ENCODE data around the gene CYBC1. TPM values are rescaled to one million over a fixed set of nuclear protein-coding genes. Genes with fewer than 3 reads are reported as not detected.

CYBC1 gene
- total and polyA plus RNA-seq, 2 of the 4 experiments (the other 2 are of a cell fraction): 75.1 to 76.7 TPM

GRCh38 chr17:82491196-82491530 lies 40.6 kb upstream of the CYBC1 start:
- dilution Hi-C loops (cut with HindIII; ENCODE audit: low sequenced_read_pairs, unreplicated experiment): no loop called here
- CTCF ChIA-PET: no interaction called here
- in situ Hi-C loops (cut with MboI; ENCODE audit: low sequenced_read_pairs): no loop called here
- no peak overlapping the region for H3K4me2 ChIP-seq (ENCODE audit: low read depth, low read length)
- peaks cover 8% of the 10 kb centered on the region for H3K9me1 ChIP-seq (ENCODE audit: insufficient read depth, low read length)
- H2BK120ac ChIP-seq (ENCODE audit: low read depth, low read length): no peak overlapping the region
- no peaks in the 10 kb centered on the region for H3K27me3 ChIP-seq (ENCODE audit: control insufficient read depth, insufficient read depth, low read length)
- H2AK5ac ChIP-seq (ENCODE audit: low read depth, low read length): no peak overlapping the region; the same call in 1 of the 2 replicates
- peak overlapping the region; percentile 17 for H2AK9ac ChIP-seq (replicated peaks; ENCODE audit: low read depth, low read length, poor library complexity)
- TF ChIP-seq MAZ (IDR thresholded peaks at IDR 0.05; ENCODE audit: borderline replicate concordance, low read depth, low read length) (no peak), FOS (IDR thresholded peaks at IDR 0.05; ENCODE audit: low read depth, low read length) (no peak), SMC3 (IDR thresholded peaks at IDR 0.05; ENCODE audit: low read depth, low read length) (no peak), CEBPB (IDR thresholded peaks at IDR 0.05; ENCODE audit: low read depth, low read length) (no peak), BHLHE40 (IDR thresholded peaks at IDR 0.05; ENCODE audit: low read depth, low read length) (no peak), POLR2A (IDR thresholded peaks at IDR 0.05; ENCODE audit: low read depth, low read length) (no peak), USF2 (IDR thresholded peaks at IDR 0.05; ENCODE audit: low read depth, low read length) (no peak), ELK1 (IDR thresholded peaks at IDR 0.05; ENCODE audit: borderline replicate concordance, low read depth, low read length) (no peak), NFE2L2 (IDR thresholded peaks at IDR 0.05; ENCODE audit: low read depth, low read length) (no peak), RFX5 (IDR thresholded peaks at IDR 0.05; ENCODE audit: low read depth, low read length) (no peak), RAD21 (IDR thresholded peaks at IDR 0.05; ENCODE audit: low read length) (no peak)
- H4K8ac ChIP-seq (ENCODE audit: low read depth in 2 of 2, low read length in 2 of 2): no peak overlapping the region
- BruUV-seq (replicated peaks): no TSS peak
- no peak overlapping the region for H3K56ac ChIP-seq (ENCODE audit: extremely low read depth, insufficient read depth, low read length)
- H3K23ac ChIP-seq (ENCODE audit: low read depth, low read length): no peak overlapping the region
- no peak overlapping the region for H2BK20ac ChIP-seq (ENCODE audit: low read depth, low read length)
- peaks cover 12% of the 10 kb centered on the region; the same call in 1 of the 2 replicates for H4K20me1 ChIP-seq (ENCODE audit: insufficient read depth, low read length)
- H3K9me3 ChIP-seq (ENCODE audit: control insufficient read depth, insufficient read depth, low read length): no peaks in the 10 kb centered on the region
- H2AFZ ChIP-seq (replicated peaks; ENCODE audit: low read length, poor library complexity): no peak overlapping the region
- POLR2A ChIA-PET (ENCODE audit: unreplicated experiment): no interaction called here
- H3K4me1 ChIP-seq (ENCODE audit: control insufficient read depth, insufficient read depth, low read length): peaks cover 11% of the 10 kb centered on the region
- no peak overlapping the region for H3K4me3 ChIP-seq (ENCODE audit: insufficient read depth, low read depth, low read length)
- no peak overlapping the region for H3K14ac ChIP-seq (replicated peaks; ENCODE audit: low read depth, low read length)
- no peak overlapping the region for H2BK15ac ChIP-seq (ENCODE audit: low read depth, low read length)
- WGBS, 2 experiments (ENCODE audit: extremely low coverage in 2 of 2, insufficient read length in 1 of 2): 92% methylated on average over 6 of the region's 10 CpGs; no CpG with 5 or more reads in 1 of the 2 experiments
- DNase-seq (no peak), ATAC-seq (ENCODE audit: low read depth) (no peak)
- no peak overlapping the region for H3K9ac ChIP-seq (ENCODE audit: low read depth, low read length)
- intact Hi-C loops (cut with micrococcal nuclease): loop anchor here (5.0 kb wide), 1 partner anchor 61 kb away; no protein-coding TSS in a partner anchor
- no peak overlapping the region for H3K27ac ChIP-seq (ENCODE audit: insufficient read depth, low read length)
- no peak overlapping the region for H4K5ac ChIP-seq (ENCODE audit: low read depth, low read length)
- H2BK5ac ChIP-seq (ENCODE audit: low read depth, low read length, poor library complexity, severe bottlenecking): no peak overlapping the region
- H4K91ac ChIP-seq (ENCODE audit: insufficient read depth, low read depth, low read length): no peak overlapping the region
- peaks cover 20% of the 10 kb centered on the region for H3K36me3 ChIP-seq (ENCODE audit: control insufficient read depth, insufficient read depth, low read length)
- no peak overlapping the region for H3K18ac ChIP-seq (ENCODE audit: low read depth, low read length)
- no peak overlapping the region for H3K4ac ChIP-seq (ENCODE audit: low read depth, low read length)
- H3K79me1 ChIP-seq (ENCODE audit: low read depth in 1 of 2, low read length in 2 of 2): peaks cover 0 to 5% of the 10 kb centered on the region in 2 experiments; a peak in 1 of 4 replicates

Measured in IMR-90 (cell line).